Middle frontal gyrus (tissue), 1 donor: ENCODE data around the gene HHEX.
"Not testable (repeated sequence)": the region's sequence is repeated elsewhere in the genome, so short reads cannot be mapped to it uniquely, and the experiment has no call there.

Experiments used
- DNase-seq: peaks from one replicate; pipeline ENCODE4 v3.0.0-alpha.2; 2015; ENCODE audit warnings: low spot score; ENCODE audit errors: extremely low spot score

Gene HHEX

DNA sequence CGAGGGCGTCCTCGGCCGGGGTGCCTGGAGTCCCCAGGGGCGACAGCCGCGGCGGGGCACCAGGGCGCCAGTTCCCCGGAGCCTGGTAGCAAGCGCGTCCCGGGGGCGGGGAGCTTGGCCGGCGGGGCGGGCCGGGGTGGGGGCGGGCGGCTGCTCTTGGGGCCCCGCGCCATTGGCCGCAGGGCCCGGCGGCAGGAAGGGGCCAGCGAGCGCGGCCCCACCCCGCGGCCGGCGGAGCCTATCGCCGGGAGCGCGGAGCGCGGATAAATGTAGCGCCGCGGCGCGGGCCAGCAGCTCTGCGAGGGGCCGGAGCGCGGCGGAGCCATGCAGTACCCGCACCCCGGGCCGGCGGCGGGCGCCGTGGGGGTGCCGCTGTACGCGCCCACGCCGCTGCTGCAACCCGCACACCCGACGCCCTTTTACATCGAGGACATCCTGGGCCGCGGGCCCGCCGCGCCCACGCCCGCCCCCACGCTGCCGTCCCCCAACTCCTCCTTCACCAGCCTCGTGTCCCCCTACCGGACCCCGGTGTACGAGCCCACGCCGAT lies at the start of gene HHEX:
Gene HHEX, plus strand, starts transcription at position 293 of the 548 bp plus-strand sequence. Its CDS starts 32 bp downstream, at position 325.
- DNase-seq, result no peak

DNA sequence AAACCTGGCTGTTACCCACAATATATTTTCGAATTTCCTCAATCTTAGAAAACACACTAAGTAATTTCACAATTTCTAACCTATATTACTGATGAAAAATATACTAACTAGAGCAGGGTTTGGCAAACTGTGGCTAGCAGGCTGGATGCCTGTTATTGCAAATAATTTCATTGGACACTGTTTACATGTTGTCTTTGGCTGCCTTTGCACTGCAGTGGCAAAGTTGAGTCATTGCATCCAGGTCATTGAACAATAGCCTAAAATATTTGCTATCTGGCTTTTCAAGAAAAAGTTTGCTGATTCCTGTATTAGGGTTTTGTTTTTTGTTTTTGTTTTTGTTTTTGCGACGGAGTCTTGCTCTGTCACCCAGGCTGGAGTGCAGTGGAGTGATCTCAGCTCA lies 49.6 kb upstream of the HHEX start:
- no peak for DNase-seq

DNA sequence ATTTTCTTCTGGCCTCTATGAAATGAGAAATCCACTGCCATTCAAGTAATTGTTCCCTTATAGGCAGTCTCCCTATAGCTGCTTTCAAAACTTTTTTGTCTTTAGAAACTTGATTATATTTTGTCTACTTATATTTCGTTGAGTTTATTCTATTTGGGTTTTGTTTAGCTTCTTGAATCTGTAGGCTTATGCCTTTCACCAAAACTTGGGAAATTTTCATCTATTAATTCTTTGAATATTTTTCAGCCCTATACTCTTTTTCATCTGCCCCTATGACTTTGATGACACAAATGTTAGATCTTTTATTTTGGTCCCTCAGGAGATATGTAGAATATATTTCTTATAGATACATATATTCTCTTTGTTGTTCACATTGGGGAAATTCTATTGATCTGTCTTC lies 48.3 kb upstream of the HHEX start:
- DNase-seq, result no peak

DNA sequence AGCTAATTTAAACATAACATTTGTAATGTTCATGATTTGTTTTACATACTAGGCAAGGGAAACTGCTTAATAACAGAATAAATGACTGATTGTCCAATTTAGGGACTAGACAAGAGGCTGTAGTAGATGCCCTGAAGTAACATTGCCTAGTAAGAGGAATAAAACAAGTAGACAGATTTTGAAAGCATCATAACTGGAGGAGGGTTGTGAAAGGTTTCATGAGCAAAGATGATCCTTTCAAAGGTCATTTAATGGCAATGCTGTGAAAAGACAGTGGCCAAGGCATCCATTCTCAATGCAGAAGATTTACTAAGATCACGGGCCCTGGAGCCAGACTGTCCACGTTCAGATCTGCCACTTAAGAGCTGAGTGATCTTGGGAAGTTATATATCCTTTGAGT lies 44.8 kb upstream of the HHEX start:
- DNase-seq, result no peak

DNA sequence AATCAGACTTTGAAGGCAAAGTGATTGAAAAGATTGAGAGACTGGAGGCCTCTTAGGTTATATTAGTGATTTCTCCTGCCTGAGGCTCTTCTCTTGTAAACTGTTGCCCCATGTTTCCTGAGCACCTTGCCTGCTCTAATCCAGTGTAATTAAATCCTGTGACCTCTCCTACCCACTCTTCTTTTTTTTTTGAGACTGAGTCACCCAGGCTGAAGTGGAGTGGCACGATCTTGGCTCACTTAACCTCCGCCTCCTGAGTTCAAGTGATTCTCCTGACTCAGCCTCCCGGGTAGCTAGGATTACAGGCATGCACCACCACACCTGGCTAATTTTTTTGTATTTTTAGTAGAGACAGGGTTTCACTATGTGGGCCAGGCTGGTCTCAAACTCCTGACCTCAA lies 38.9 kb upstream of the HHEX start:
- DNase-seq, result not testable (repeated sequence)

DNA sequence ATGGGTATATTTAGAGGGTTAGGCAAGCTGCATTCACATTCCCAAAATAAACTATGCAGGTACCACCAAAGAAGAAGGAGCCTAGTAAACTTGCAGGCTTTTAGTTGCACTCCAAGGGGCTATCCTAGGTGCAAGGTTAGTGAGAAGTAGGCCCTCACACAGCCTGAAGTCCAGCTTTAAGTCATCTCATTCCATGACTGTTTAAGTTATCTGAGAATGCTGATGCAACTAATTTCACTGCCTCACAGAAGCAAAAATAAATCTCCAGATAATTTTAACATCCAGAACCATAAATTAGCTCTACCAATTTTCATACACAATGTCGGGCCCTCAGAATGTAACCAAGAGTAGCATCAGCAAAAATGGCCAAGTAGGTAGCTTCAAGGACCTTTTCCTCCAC lies 34.3 kb upstream of the HHEX start:
- DNase-seq, result no peak

DNA sequence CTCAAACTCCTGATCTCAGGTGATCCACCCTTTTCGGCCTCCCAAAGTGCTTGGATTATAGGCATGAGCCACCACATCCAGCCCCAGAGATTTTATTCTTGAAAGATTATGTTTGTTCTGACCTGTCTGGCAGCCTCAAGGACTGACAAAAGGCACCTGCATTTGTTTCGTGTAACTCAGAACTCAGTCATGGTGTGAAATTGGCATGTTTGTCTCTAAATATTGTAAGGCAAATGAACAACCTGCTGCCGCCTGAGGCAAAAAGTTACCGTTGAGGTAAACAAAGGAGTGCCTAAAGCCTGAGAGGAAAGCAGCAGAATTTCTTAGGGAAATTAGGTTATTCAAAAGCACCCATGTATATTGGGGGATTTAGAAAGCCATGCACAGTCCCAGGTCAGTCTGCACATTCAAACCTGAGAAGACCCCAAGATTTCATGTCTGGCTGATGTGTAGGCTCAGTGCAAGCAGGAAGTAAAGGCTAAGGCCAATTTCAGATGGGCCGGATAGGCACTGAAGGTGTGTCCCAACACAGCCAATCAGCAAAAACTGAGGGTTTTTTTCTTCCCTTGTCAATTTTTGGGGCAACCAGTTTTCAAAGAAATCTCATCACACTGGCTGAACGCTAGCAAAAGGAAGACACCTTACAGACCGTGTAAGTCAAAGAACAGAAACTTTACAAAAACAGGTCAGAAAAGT lies 33.3 kb upstream of the HHEX start:
- no peak for DNase-seq

DNA sequence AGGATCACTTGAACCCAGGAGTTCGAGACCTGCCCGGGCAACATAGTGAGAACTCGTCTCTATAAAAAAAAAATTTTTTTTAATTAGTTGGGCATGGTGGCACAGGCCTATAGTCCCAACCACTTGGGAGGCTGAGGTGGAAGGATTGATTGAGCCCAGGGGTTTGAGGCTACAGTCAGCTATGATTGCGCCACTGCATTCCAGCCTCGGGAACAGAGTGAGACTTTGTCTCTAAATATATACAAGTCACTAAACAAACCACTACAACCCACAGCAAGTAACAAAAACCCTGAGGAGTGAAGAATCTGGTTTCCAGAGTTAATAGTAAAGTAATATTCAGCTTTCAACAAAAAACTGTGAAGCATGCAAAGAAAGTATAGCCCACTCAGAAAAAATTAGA lies 32.7 kb upstream of the HHEX start:
- DNase-seq, result no peak

DNA sequence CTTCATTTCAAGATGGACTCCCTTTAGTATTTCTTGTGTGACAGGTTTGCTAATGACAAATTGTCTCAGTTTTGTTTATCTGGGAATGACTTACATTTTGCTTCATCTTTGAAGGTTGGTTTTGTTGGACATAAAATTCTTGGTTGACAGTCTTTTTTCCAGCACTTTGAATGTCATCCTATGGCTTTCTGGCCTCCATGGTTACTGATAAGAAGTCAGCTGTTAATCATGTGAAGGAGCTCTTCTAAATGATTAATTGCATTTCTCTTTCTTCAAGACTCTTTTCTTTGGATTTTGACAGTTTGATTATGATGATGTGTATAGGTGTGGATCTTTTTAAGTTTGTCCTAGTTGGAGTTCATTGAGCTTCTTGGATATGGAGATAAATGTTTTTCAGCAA lies 26.9 kb upstream of the HHEX start:
- no peak for DNase-seq

DNA sequence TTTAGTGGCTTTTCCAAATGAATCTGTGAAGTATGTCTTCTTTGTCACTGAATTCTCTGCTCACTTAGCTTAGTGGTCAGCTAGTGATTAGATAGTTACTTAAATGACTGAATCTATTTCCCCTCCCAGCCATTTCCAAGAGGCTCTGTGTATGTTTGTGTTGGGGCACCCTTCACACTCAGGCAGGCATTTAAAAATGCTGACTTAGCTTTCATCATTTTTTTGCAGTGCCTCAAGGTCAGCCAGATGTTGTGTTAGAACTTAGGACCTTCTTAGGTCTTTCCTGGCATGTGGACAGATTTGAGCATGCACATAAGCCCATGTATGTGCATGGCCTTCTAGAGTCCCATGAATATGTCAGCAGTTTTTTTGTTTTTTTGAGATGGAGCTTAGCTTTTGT lies 25.4 kb upstream of the HHEX start:
- DNase-seq, result no peak

DNA sequence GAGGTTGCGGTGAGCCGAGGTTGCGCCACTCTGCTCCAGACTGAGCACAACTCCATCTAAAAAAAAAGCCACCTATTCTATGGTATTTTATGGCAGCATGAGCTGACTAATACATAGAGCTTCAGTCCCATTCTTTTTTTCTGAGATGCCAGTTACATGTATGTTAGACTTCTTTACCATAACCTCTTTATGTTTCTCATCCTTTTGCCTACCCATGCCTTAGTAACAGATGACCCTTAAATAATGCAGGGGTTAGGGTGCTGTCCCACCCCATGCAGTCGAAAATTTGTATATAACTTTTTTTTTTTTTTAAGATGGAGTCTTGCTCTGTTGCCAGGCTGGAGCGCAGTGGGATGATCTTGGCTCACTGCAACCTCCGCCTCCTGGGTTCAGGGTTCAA lies 22.7 kb upstream of the HHEX start:
- no peak for DNase-seq

DNA sequence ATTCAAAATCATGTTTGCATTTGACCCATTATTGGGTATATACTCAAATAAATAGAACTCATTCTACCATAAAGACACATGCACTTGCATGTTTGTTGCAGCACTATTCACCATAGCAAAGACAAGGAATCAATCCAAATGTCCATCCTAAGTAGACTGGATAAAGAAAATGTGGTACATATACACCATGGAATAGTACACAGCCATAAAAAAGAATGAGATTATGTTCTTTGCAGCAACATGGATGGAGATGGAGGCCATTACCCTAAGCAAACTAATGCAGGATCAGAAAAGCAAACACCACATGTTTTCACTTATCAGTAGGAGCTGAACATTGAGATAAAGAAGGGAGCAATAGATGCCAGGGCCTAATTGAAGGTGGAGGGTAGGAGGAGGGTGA lies 12.0 kb upstream of the HHEX start:
- DNase-seq, result no peak

DNA sequence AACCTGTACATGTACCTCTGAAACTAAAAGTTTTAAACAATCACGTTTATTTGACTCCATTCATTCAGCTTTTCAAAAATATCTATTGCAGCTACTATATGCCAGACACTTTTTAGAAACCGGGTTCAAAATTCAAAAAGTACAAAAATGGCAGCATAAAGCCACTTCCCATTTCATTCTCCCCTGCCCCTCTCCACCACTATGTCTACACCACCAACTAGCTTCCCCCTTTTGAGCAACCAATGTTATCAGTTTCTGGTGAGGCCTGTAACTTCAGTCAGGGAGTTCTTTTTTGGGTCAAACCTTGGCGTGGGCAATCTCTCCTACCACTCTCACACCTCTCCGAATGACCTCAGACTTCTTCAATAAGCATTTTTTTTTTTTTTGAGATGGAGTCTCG lies 11.5 kb upstream of the HHEX start:
- DNase-seq, result no peak

DNA sequence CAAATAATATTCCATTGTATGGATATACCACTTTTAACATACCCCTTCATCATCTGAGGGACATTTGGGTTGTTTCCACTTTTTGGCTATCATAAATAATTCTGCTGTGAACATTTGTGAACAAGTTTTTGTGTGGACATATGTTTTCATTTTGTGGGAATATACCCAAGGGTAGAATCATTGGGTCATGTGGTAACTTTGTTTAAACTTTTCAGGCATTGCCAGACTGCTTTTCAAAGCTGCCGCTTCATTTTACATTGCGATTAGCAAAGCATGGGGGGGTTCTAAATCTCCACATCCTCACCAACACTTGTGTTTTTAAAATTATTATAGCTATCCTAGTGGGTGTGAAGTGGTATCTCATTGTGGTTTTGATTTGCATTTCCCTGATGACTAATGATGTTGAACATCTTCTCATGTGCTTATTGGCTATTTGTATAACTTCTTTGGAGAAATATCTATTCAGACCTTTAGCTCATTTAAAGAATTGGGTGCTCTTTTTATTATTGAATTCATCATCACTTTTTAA lies 8.4 kb upstream of the HHEX start:
- no peak for DNase-seq

DNA sequence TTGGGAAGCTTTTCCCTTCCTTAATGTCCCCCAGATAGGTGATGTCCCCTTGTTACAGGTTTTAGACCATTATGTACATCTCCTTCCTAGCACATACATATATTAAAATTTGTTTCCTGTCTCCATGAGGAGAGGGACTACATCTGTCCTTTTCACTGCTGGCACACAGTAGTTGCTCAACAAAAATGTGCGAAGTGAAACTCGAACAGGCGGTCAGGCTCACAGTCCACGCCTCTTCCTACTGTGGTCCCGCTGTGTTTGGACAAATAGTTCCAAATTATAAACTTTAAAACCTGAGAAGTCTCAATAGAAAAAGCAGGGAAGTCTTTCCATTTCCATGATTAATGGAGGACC lies 1.2 kb upstream of the HHEX start:
- DNase-seq, result no peak

DNA sequence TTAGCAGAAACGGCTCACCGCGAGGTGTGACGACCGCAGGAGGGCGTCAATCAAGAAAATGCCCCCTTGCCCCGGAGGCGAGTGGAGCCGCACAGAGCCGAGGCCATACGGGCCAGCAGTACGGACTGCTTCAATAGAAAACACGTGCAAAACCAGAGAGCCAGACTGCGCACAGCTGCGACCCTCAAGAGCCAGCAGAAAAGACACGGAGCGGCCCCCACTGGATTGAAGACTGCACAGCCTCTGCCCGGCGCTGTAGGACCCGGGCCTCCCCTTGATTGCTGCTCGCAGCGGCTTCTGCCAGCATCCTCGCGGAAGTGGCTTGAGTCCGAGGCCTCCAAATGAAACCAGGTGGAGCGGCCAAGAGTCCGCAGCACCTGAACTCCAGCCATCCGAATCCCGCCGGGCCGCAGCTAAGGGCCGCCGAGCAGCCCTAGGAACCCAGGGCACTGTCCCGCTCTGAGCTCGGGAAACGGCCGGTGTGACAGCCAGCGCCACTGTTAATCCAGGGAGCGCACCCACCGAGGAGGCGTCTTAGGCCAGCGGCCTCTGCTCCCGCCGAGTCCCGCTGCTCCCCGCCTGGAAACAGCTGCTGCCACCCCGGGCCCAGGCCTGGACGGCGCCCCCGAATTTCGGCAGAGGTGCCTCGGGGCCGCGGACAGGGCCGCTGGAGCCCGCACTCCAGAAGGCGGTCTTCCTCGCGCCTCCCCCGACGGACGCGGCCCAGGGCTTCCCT lies 660 bp upstream of the HHEX start:
- DNase-seq, result no peak

DNA sequence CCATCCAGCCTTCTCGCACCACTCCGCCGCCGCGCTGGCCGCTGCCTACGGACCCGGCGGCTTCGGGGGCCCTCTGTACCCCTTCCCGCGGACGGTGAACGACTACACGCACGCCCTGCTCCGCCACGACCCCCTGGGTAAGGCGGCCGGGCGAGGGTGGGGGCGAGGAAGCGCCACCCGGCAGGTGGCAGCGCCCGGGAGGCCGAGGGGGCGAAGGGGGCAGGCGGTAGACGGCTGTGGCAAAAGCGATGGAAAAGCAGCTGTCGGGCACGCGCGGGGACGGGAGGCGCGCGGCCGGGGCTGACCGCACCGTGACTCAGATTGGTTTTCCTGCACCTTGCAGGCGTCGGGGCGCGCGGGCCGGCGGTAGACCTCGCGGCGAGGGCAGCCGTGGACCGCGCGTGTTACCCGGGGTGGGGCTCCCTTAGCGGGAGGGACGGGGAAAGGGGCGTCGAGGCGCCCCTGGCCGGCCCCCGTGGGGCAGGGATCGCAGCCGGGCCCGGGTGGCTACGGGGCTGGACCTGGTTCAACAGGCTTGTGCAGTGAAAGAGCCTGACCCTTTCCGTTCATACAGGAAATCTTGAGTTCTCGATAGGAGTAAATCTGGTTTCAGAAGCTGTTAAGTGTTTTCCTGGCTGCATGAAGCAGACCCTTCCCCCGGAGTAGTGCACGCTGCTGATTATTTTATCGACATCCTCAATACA lies 608 bp downstream of the HHEX start:
- no peak for DNase-seq

DNA sequence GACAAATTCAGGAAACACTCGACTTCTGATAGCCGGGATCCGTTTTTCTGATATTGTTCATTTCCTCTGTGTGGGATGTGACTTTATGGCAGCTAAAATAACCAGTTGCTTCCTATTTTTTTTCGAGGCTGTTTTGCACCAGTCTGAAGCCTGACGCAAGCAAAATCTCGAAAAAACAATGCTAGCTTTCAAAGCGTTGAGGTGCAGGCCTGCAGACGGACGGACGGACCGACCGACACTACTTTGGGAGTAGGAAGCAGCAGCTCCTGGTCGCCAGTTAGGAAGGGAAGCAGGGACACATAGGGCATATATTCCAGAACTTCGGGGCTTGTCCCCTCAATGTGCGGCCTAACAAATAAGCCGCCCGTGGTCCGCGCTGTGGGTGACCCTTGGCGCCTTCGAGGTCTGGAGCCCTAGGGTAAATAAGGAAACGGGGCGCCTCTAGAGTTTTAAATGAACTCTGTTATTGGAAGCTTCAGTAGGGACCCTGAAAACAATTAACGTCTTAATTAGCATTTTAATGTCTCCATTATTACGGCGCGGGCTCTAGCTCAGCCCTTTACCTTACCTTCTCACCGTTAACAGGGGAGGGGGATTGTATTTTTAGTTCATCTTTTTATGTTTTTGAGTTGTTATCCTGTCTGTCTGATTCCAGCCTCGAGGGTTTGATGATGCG lies 1.3 kb downstream of the HHEX start:
- no peak for DNase-seq

DNA sequence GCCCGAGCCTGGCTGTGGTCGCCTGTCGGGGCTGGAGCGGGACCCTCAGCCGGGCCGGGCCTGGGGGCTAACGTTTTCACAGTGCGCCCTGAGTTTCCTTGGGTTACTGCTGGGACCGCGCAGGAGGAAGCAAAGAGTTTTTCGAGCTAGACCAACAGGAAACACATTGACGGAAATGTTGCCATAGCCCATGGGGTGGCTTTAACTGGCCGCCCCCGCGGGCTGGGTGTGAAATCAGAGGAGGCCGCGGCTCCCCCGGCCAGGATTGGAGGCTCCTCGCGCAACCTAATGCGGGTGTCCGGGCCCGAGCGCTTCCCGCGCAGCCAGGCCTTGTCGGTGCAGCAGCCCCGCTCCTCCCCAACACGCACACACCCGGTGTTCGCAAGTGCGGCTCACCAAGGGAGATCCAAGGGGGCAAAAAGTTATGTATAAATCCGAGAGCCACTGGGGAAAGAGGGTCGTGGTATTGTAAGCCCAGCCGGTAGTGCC lies 1.9 kb downstream of the HHEX start:
- no peak for DNase-seq

DNA sequence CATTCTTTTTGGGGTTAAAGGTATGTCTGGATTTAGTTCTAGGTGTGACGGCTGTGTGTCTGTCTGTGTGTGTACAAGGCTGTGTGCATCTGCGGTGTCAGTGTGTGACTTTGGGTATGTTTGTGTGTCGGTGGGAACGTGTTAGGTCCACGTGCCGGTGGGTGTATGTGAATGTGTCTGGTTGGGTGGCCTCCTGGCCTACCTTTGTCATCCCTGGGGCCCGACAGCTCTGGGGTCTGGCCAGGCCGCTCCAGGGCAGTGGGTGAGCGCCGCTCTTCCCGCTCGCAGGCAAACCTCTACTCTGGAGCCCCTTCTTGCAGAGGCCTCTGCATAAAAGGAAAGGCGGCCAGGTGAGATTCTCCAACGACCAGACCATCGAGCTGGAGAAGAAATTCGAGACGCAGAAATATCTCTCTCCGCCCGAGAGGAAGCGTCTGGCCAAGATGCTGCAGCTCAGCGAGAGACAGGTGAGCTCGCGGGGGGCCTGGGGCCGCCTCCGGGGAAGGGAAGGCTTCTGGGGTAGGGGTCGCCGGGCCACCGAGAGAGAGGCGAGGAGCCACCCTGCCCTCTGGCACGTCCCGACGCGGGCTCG lies 2.4 kb downstream of the HHEX start:
- DNase-seq, result no peak
